Spleen (tissue), 7 donors: Measurements from ENCODE around the gene MAP2K1.

Source experiments
- POLR2AphosphoS5 ChIP-seq, 3 donors: sonication (generic); formaldehyde crosslinking; IDR thresholded peaks; one replicate each; pipeline ENCODE4 v1.5.1; 2017; ENCODE audit warnings: antibody characterized with exemption in 3 of 3
- TF ChIP-seq, protein P1 (sequence below), 11 experiments: fragments of 200-600 bp in 7 of 11; fragments of 450-650 bp in 4 of 11; sonication (generic) in 4 of 11; IDR thresholded peaks in 8 of 11; conservative IDR thresholded peaks in 3 of 11; 1 replicate in 7 of 11; 2 replicates in 4 of 11; pipeline versions ENCODE4 v1.4.0 to v1.8.0; 2016 to 2021; ENCODE audit warnings: antibody characterized with exemption in 11 of 11, inconsistent platforms in 4 of 11, mild to moderate bottlenecking in 1 of 11
- donor health status: DM: no; HTN: no; CAD: no; lungs with moderate emphysema.
- donor health status: DM: no; HTN: no; CAD: no.
- donor health status: DM: no; HTN: no; CAD: no.

DNA sequence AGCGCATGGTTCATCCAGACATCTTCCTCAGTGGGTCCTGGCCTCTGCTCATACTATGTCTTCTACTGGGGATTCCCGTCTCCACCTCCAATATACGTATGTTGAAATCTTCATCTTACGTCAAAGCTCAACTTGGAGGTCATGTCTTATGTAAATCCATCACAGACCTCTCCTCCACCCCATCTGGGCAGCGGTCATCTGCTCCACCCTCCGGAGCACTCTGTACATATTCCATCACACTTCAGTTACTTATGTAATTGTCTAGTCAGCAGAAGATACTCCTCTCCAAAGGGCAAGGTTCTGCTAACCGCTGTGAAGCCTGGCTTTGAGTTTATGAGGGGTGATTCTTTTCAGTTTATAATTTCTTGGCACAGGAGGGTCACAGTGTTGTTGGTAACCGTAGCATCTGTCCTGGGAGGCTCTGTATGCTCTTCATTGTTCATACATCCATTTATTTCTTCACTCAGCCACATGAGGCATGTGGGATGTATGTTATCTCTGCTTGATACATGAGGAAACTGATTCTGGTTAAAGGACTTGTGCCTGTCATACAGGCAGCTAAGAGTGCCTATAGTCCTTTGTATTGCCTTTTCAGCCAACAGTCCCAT, 22.1 kb downstream of the MAP2K1 start:
- no peak for TF ChIP-seq POLR2AphosphoS5 (IDR thresholded peaks at IDR 0.05)
- TF ChIP-seq, protein P1, sequence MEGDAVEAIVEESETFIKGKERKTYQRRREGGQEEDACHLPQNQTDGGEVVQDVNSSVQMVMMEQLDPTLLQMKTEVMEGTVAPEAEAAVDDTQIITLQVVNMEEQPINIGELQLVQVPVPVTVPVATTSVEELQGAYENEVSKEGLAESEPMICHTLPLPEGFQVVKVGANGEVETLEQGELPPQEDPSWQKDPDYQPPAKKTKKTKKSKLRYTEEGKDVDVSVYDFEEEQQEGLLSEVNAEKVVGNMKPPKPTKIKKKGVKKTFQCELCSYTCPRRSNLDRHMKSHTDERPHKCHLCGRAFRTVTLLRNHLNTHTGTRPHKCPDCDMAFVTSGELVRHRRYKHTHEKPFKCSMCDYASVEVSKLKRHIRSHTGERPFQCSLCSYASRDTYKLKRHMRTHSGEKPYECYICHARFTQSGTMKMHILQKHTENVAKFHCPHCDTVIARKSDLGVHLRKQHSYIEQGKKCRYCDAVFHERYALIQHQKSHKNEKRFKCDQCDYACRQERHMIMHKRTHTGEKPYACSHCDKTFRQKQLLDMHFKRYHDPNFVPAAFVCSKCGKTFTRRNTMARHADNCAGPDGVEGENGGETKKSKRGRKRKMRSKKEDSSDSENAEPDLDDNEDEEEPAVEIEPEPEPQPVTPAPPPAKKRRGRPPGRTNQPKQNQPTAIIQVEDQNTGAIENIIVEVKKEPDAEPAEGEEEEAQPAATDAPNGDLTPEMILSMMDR (IDR thresholded peaks at IDR 0.05 in 8 of 11, conservative IDR thresholded peaks at IDR 0.05 in 3 of 11) = no peak
